Measurements from ENCODE around the gene MTHFD2L.
A peak's percentile ranks its signal among the peaks of the same experiment; 100 is the strongest.

The MTHFD2L gene

DNA sequence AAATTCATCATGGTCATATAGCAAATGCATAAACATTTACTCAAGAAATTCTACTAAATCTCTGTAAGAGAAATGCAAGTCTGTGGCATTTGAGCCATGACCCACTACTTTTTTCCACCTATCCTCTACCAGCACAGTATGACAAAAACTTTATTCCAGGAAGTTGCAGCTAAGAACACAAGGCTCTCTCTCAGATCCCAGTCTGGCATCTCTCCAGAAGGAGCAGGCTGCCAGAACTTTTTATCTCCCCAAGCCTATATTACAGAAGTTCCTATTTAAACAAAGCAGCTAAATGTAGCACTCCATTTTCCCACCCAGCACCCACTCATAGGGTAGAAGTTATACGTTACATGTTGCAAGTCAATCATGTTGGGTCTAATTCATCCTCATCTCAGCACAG lies 101.0 kb downstream of the MTHFD2L start:
- DNase-seq, result no peak

DNA sequence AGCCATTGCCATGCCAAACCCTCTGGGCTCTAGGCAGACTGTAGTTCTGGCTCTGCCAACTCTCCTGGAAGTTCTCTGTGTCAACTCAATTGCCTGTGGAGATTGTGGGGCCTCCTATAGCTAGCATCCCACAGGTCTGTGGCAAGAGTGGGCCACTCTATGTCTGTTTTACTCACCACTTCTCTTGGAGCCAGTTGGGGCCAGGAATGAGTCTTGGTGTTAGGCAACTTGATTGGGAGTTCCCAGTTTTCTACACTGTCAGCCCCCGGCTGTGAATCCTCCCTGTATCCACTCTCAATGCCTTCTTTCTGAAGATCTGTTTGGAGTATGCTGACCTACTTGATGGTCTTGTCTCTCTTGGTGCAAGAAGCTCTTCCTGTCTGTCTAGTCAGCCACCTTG lies 102.1 kb downstream of the MTHFD2L start:
- DNase-seq, result no peak

DNA sequence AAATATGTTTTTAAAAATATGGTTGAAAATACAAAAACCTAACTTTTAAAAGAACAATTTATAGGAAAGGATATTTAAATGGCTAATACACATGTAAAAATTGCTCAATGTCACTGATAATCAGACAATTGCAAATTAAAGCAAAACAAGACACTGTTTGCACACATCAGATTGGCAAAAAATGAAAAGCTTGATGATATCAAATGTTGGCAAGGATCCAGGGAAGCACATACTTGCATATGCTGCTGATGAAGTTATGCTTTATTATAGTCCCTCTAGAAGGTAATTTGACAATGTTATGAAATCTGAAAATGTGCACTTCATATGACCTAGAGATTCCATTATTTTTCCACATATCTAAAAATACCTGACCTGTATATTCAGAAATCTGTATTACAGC lies 104.6 kb downstream of the MTHFD2L start:
- peak; percentile 4 to 10 for DNase-seq

DNA sequence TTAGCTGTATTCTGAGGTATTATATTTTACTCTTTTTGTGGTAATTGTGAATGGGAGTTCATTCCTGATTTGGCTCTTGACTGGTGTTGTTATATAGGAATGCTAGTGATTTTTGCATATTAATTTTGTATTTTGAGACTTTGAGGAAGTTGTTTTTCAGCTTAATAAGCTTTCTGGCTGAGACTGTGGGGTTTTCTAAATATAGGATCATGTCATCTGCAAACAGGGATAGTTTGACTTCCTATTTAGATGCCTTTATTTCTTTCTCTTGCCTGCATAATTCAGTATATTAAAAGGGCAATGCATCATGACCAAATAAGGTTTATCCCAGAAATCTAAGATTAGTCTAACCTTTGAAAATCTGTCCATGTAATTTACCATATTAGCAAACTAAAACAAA lies 105.6 kb downstream of the MTHFD2L start:
- no peak for DNase-seq

DNA sequence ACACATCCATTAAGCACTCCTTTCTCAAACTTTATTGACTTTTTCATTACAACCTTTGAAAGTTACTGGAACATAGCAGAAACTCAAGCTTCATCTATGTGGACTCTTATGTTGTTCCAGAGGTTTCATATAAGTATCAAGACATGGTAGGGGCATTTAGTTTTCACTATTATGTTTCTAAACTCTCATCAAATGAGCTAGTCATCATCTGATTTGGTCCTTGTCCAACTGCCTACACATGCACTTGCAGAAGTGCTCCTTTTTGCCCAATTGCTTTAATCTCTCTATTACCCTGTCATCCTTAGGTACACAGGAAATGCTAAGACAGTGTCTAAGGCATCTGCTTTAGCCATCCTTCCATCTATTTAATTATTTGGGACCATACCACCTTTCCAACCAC lies 108.2 kb downstream of the MTHFD2L start:
- no peak for DNase-seq

DNA sequence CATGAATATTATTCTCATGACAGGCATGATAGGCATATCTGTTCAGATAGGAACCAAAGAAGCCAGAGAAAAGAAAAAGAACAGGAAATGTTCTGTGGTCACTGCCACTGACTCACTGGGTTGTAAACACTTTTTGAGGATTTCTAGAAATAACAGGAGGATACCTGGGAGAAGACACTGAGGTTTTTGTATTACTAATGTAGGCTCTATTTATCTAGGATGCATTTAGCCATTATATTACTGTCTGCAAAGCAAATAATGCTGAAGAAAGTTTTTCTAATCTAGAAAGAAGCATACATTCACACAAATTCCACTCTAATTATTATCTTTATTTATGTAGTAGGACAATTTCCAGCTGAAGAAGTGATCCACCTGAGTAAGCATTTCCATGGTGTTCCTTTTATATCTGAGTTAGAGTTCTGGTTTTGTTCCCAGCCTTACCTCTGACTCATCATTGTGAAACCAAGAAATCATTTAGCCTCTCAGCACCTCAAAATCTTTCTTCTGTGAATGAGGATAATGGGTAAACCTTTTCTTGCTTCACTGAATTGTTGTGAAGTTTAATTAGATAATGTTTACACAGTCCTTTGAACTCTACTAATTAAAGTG lies 110.2 kb downstream of the MTHFD2L start:
- no peak for DNase-seq

DNA sequence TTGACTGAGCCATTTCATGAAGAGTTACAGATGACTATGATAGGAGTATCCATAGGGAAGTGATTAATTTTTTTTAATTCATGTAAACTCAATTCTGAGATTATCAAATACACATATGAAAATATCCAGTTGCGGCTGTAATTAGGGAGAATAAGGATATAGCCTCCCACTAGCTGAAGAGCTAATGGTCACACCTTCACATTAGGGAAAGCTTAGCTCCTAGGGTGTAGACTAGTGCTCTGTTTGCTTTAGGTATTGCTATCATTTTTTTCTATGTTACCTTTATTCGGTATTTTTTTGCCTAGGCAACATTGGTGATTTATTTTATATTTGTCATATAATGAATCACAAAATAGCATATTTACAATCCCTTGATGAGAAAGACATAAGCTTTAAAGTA lies 110.7 kb downstream of the MTHFD2L start:
- DNase-seq, result no peak

DNA sequence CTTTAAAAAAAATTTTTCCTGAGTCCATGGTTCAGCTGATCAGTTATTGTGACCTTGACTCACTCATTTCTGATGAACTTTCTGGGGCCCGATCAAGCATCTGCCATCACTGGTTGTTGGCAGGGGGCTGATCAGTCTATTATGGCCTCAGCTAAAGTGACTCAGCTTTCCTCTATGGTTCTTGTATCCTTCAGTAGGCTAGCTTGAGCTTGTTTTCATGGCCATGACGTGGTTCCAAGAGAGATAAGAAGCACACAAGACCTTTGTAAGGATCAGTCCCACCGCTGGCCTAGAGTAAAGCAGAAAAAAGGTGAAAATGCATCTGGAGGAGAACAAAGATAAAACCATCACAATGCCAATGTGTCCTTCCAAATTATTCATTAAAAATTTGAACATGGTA lies 120.6 kb downstream of the MTHFD2L start:
- DNase-seq, result no peak

DNA sequence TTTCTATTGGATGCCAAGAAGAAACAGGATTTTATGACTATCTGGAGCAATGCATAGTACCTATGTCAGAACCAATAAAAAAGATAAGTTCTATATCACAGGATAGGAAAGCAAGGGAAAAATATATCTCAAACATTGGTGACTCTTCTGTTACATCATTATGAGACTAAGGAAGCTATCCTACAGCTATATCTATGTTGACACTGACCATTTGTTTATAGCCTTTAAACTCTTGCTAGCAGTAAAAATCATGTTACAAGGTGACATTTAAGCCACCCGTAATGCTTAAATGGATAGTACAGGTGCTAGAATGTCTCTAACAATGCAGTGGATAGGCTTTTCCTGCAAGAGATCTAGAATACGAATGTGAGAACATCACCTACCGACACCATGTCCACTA lies 121.8 kb downstream of the MTHFD2L start:
- DNase-seq, result no peak

DNA sequence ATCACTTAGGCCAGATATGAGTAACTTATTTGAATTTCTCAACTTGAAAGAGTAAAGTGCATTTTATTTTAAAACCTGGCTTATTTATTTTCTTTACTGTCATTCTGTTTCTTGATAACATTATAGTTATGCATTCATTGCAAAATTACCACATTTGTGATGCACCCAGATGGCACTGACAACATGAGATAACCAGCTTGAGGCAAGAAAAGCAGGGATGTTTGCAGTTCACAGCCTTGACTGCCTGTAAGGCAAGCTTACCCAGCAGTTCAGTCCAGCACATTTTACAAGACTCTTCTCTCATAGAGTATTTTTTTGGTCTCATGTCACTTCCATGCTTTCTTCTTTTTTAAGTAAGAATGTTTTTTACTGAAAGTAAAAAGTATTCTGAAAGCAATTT lies 125.0 kb downstream of the MTHFD2L start:
- DNase-seq, result no peak

DNA sequence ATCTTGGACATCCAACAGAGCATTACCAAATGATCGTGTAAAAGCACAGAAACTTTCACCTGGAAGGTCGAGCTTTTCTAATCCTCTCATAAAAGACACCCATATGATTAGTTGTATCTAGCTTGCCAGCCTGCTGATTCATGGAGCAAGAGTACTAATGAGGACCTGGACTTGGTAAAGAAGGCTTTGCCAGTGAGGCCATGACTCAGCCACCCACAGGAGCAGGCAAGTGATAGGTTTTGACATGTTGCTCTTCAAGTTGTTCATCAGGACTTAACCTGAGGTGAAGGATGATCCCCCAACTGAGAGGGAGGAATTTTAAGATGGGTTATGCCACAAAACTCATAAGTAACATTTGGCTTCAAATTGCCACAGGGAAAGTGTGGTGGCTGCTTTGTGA lies 125.7 kb downstream of the MTHFD2L start:
- no peak for DNase-seq

DNA sequence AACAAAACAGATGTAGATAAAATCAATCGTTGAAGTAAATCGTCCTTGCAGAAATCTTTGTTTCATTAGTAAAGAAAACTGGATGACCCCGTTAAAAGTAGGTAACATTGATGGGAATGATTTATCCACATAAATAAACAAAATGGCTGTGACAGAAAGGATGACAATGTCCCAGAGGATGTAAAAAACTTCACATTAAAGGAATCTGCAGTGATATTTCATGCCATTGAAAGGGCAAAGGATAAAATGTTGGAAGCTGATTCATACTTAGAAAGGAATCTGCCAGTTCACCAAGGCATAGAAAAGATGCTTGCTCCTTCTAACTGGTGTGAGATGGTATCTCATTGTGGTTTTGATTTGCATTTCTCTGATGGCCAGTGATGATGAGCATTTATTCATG lies 126.1 kb downstream of the MTHFD2L start:
- DNase-seq, result no peak

DNA sequence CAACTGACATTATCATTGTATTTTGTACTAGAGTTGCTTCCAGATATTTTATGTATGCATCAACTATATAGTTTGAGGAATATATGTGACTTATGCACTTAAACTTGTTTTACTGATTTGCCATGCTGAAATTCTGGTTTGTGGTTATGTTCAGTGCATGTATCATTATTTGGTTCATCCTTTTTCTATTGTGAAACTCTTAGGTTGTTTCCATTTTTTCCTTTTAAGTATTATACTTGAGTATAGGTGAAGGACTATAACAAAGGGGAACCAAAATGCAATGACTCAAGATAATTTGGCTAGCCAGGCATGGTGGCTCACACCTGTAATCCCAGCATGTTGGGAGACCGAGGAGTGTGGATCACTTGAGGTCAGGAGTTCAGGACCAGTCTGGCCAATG lies 129.2 kb downstream of the MTHFD2L start:
- no peak for DNase-seq

DNA sequence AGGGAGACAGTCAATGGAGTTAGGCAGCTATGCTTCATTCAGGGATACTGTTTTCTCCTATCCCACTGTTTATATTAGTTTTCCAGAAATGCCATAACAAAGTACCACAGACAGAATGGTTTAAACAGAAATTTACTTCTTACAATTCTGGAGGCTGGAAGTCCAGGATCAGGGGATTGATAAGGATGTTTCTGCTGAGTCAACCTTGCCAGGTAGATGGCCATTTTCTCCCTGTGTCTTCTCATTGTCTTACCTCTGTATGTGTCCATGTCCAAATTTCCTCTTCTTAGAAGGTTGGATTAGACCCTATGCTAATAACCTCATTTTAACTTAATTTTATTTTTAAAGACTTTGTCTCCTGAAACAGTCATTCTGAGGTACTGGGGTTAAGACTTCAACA lies 129.9 kb downstream of the MTHFD2L start:
- no peak for DNase-seq

DNA sequence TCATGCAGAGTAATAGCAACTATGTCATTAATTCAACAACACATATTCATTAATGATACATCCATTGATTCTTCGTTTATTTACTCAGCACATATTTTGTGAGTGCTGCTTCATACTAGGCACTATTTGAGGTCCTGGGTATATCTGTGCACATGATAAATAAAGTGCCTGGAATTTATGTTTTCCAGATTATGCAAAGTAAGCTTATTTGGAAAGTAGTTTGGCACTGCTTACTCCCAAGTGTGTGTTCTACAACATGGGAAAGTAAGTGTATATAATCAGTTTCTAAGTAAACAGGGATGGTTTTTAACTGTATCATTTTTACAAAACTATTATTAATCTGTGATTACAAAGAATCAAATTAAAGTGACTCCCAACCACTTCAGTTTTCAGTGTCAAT lies 133.6 kb downstream of the MTHFD2L start:
- DNase-seq, result no peak

DNA sequence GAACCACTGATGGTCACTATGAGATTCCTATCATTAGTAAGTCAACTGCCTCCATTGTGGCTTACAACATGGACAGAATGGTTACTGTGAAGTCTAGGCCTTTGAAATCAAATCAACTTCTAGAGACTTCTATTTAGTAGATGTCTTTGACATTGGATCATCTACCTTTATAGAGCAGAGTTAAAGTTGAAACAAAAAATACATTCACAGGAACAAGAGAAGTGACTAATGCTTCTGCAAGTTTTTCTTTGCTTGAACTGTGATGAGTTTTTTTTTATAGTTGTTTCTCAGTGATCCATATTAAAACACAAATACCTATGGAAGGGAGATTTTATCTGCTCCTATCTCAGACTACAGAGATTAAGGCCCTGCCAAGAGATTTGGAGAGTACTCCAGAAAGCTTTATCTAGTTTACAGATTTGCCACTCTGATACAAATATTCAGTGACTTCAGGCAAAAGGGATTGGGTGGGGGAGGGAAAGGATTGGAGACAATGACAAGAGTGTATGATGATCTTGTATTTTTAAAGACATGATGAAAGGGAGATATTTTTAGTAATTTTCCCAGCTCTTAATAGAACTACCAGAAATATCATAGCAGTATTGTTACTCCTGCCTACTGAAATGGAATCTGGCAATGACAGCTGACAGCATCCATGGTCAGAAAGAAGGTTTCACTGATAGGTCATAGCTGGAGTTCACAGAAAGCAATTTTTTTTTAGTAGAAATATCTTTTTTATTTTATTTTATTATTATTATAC lies 134.4 kb downstream of the MTHFD2L start:
- no peak for DNase-seq

DNA sequence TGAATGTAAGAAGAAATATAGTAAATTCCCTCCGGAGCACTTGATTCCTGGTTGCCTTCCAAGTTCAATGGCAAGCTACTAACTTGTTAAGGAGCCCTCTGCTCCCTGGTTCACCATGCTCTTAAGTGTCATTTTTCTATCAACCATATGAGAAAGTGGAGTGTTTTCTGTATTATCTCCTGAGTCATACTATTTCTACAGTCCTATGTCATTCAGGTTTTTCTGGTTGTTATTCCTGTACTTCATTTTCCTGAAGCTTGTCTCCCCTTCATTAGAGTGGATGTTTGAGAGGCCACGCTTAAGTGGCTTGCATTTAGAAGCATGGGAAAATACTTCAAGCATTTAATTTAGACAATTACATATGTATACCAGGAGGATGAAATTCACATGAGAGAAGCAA lies 135.6 kb downstream of the MTHFD2L start:
- no peak for DNase-seq

DNA sequence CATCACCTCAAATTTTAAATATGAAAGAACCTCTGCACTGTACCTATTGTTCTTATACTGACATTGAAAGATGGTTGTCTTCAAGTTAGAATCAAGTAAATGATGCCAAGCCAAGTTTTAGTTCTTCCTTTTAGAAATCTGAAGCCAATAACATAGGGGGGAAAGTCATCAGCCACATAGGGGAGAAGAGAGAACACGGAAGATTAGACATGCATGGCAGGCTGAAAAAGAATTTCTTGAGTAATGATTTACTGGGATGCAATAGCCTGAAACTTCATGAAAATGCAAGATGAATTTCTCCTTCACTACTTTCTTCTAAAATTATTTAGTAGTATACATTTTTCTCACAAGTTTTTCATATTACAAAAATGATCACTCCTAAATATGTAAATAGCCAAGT lies 136.8 kb downstream of the MTHFD2L start:
- DNase-seq, result no peak

DNA sequence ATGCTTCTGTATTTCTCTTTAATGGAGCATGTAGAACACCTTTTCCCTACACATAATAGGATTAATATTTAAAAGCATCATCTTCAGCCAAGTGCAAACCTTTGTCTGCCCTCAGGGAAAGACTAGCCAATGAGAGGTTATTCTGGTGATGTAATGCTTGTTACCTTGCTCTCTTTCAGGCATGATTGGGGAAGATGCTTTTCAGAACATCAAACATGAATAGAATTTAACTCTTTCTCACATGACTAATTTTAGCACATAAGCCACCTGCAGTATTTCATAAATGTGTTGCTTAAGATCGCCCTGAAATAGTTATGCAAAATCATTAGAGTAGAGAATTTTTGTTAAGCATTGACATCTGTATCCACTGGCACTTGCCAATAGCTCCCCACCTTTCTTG lies 139.6 kb downstream of the MTHFD2L start:
- no peak for DNase-seq

DNA sequence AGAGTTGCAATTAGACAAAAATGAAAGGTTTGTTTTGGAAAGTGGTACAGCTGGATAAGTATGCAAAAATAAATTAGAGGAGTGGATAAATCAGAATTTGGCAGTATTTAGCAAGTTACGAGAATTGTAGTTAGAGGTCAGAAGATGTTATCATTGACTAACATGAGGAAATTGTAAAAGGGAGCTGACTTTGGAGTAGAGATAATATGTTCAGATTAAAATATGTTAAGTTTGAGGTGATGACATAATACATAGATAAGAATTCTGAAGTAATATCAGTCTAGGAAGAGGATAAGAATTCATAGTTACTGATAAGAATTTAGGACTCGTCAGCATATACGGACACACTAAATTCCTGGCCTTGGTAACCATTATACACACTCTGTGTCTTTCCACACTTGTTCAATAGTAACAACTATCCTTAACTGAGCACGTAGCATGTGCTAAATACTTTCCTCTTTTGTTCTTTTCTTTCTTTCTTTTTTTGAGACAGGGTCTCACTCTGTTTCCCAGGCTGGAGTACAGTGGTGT lies 146.2 kb downstream of the MTHFD2L start:
- DNase-seq, result no peak

DNA sequence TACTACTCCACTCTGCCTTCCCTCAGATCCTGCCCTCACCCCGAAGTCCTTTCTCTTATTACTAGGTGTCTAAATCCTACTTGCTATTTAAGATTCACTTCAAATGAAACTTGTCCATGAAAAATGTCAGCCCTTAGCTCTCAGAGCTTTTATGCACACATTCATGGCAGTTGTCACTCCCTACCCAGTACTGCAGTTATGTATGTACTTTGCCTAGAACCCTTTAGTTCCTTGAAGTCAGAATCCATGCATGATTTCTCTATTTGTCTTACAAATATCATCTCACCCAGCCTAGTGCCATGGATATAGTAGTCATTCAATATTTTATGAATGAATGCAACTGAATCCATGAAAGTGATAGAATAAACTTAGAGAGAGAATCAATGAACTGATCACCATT lies 147.1 kb downstream of the MTHFD2L start:
- DNase-seq, result no peak

DNA sequence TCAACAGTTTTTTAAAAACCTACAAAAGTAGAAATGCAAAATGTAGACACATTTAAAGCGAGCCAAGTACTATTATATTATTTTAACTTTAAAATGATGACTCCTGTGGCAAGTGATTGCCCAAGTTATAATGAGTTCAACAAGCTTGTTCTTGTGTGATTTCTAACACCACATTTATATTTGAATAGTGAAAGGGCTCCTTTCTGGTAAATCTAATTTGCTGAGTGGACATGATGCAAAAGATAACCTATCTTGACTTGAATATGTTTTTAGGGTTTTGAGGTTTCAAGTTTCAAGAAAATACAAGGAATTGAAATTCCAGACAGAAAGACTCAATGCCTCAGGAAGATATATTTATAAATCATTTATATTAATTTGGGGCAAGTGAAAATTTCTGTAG lies 149.3 kb downstream of the MTHFD2L start:
- DNase-seq, result no peak

DNA sequence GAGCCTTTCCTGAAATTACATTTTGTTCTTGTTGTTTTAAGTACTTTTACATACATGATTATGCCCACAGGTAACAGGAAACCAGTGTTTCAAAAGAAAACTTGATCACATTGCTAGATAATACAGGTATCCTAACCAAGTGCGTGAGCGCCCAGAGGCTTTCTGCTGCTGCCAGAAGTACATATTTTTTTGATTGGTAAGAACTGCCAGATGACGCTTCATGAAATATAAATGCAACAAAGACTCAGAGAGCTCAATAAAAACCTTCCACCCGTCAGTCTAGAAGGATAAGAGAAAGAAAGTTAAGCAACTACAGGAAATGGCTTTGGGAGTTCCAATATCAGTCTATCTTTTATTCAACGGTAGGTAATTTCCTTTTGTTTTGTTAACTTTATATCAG lies 150.3 kb downstream of the MTHFD2L start, which contains the start of gene EPGN:
Gene EPGN, plus strand, starts transcription at position 256 of the 400 bp plus-strand sequence. Its CDS starts 64 bp downstream, at position 320.
- no peak for DNase-seq

DNA sequence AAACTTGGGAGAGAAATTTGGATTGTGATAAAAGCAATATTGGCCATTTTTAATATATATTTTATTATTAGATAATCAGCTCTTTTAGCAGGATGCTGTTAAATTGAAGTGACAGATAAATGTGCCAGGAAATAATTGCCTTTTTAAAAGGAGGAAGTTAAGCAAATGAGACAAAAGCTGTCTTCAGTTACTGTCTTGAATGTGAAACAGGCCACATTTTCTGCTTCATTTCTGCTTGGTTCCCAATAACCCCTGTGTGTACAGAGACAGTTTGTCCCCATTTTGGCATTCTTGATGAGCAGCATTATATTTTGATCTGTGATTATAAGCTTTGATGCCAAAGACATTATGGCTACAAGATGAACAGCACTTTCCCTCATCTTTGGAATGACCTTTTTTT lies 151.3 kb downstream of the MTHFD2L start:
- no peak for DNase-seq

Data from SHP77 (cell line).